COLO829 (cell line): ENCODE data around the gene FZD10.

Experiments used
- DNase-seq: peaks from one replicate; pipeline ENCODE4 v3.0.0; 2012; ENCODE audit warnings: low spot score

The FZD10 gene

GRCh38 chr12:130132831-130133511, 29.3 kb upstream of the FZD10 start:
- no peak for DNase-seq

DNA sequence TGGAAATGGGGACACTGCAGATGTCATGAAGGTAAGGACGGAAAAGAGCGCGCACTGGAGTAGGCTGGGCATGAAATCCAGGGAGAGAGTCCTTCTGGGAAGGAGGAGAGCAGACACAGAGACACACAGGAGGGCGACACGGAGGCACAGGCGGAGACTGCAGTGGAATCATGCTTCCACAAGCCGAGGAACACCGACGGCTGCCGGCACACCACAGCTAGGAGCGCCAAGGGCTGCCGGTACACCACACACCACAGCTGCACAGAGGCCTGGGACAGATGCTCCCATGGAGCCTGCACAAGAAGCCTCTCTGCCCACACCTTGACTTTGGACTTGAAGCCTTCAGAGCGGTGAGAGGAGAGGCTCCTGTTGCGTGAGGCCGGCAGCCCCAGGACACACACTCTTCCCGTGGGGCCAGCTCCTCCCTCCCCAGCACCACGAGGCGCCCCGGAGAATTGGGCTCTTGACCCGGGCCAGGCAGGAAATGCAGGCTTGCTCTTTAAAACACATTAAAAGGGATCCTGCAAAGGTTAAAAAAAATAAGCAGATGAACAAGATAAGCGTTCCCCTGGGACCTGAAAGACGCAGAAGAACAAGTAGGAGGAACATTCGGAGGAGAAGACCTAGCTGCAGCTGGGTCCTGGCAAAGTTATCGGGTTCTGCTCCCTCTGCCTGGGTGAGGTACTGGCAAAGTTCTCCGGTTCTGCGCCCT, 28.3 kb upstream of the FZD10 start:
- DNase-seq = no peak

DNA sequence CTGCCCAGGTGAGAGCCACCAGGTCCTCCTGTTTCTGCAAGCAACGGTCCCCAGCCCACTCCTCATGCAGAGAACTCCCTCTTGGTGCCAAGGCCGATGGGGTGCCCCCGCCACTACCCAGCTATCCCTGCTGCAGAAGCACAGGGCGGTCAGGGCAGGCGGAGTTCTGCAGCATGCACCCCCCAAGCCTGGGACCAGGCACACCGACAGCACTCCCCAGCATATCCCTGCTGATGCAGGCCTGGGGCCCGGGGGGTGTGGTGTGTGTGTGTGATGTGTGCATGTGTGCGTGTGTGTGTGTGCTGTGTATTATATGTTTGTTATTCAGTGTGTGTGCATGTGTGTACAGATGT, 27.7 kb upstream of the FZD10 start:
- DNase-seq = no peak

GRCh38 chr12:130136509-130137039, 25.7 kb upstream of the FZD10 start:
- DNase-seq = no peak

DNA sequence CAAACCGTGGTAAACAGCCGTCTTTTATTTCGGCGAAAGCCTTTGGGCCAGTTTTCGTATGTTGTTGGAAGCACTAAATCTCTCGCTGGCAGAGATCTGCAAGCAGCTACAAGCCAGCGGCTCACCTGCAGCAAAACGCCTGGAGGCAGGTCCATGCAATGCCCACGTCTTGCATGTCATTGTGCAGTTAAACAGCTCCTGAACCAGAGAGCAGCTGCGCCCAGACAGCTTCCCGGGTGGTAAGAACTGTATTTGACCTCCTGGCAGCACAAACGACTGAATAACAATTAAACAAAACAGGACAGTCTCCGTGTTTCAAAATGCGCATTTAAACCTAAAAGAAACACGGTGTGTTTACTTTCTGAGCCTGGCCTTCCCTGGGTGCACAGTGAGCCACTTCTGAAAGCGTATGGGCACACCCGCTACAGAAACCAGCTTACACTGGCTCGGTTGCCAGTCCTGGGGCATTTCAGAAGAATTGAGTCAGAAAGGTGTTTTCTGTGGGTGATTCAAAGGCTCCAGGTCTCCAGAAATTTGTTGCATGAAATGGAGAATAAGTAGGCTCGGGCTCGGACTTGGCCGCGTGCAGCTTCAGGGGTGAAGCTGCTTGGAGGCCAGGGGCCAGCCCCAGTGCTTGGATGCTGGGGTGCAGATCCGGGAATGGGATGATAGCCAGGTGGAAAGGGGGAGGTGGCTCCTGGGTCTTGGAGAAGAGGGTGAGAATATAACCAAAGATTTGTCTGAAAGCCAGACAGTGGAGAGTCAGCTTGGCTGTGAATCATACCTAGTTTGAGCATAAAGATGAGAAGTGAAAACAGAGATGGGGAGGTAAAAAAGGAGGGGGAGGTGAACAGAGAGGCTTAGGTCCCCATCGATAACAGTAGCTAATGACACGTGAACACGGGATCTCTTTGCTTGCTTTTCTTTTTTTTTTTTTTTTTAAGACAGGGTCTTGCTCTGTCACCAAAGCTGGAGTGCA, 24.9 kb upstream of the FZD10 start:
- no peak for DNase-seq

- no peak for DNase-seq
Measured at GRCh38 chr12:130138478-130138877, 23.8 kb upstream of the FZD10 start.

DNA sequence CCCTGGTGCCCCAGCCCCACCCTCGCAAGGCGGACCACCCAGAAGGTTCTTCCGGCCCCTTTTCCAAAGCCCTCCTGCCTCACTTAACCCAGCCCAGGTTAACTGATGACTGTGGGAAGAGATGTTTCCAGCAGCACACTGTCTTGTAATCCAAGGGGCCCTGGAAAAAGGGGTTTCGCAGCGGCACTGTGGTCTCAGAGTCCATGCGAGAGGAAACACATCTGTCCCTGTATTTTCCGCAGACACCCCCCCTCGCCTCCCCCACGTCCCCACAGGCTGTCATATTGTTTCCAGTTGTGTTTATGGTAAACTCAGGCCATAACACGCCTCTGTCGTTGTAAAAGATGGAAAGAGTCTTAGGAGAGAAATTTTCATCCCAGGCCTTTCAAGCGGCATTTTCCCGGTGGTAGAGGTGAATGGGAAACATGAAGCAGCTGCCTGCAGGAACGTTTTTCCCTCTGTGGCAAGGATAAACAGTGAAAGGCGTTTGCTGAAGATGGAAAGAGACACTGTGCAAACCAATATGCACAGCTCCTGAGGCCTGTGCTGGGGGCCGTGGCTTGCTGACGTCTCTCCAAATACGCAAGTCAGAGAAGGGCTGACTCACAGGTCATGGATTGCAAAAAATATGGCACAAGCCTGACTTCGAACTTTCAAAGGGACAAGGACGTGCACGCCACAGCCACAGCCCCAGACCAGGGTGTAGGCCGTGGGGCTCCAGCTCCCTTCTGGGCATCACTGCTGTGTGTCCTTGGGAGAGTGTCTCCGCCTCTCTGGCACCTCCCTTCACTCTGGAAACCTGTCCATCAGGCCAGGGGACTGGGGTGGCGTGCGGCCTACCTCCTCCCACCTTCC, 22.5 kb upstream of the FZD10 start:
- DNase-seq = no peak

DNA sequence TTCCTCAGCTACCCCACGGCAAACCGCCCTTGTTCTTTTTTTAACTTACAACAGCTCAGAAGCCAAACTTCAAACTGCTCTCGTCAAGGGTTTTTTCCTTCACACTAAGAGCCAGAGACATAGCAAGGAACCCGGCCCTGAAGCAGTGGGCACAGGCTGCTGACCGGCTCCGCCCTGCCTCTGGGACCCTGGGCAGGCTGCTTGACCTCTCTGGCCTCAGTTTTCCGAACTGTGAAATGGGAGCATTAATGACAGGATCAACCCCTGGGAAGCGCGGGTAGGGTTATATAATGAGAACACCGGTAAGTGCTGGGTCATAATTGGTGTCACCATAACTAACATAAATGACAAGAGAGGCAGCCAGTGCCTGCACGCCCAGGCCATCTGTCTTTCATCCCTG, 21.2 kb upstream of the FZD10 start:
- no peak for DNase-seq

- no peak for DNase-seq
Measured at GRCh38 chr12:130141901-130142683, 20.2 kb upstream of the FZD10 start.

- no peak for DNase-seq
Measured at GRCh38 chr12:130142736-130143135, 19.5 kb upstream of the FZD10 start.

GRCh38 chr12:130143136-130143535, 19.1 kb upstream of the FZD10 start:
- DNase-seq = no peak

- no peak for DNase-seq
Measured at GRCh38 chr12:130144256-130144655, 18.0 kb upstream of the FZD10 start.

DNA sequence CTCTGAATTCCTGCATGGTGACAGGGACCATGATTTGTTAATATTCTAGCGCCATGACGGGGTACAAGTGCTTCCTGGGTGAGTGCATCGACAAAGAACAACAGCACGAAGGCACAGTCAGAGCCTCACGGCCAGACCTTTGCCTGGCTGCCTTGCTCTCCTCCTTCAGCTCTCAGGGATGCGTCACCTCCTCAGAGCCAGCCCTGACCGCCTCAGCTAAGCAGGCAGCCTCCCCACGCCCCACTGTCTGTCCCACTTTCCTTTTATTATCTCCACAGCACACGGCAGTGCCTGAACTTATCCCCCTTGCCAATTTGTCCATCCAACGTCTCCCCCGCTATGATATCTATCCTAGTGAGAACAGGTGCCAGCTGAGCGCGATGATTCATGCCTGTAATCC, 16.5 kb upstream of the FZD10 start:
- no peak for DNase-seq

DNA sequence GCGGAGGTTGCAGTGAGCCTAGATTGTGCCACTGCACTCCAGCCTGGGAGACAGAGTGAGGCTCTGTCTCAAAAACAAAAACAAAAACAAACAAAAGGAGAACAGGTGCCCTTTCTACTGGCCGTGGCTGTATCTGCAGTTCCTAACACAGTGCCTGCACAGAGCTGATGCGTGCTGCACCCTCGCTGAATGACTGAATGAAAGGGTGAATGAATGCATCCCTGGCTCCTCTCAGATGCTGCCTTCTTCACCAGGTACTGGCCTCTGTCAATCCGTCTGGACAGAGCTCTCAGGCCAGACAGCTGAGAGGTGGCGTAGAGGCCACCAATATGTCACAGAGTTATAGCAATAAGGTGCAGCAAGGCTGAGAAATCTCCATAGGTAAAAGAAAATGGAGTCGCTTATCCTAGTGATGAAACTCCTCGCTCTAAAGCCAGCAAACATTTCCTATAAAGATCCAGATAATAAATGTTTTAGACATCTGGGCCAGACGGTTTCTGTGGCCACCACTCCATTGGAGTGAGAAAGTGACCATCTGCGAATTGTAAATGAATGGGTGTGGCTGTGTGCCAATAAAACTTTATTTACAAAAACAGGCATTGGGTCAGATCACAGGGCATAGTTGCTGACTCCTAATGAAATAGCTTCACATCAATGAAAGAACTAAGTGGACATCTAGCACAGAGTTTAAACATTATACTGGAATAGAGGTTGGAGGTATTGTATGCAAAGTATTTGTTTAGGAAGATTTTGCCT, 15.9 kb upstream of the FZD10 start:
- DNase-seq = no peak

GRCh38 chr12:130147875-130148596, 14.2 kb upstream of the FZD10 start:
- no peak for DNase-seq

- DNase-seq = no peak
Measured at GRCh38 chr12:130151846-130152245, 10.4 kb upstream of the FZD10 start.

- no peak for DNase-seq
Measured at GRCh38 chr12:130152386-130152785, 9.9 kb upstream of the FZD10 start.

DNA sequence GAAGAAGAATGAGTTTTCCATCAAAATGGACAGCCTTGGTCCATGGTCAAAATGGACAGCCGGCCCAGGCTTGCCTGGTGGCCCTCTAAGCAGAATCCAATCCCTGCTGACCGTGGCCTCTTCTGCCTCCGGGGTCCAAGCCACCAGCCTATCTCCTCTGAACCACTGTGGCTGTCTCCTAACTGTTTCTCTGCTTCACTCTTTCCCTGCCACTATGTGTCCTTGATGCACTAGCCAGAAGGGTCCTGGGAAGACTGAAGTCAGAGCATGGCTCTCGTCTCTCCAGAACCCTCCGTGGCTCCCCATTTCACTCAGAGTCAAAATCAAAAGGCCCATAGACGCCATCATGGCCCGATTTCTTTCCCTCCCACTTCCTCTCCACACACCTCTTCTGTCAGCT, 8.5 kb upstream of the FZD10 start:
- DNase-seq = no peak
